H1 (cell line): ENCODE results near the gene TNIP3. TPM values are rescaled to one million over a fixed set of nuclear protein-coding genes. Genes with fewer than 3 reads are reported as not detected.

ENCODE experiments used
- CTCF ChIA-PET: fragments of 300-600 bp; sonication (Branson Sonifier 250); formaldehyde crosslinking; loops from one replicate; lab custom pipeline; 2021; ENCODE audit not compliant: partially characterized antibody; lab: Charles Lee
- POLR2A ChIA-PET: fragments of 300-600 bp; sonication (Branson Sonifier 250); formaldehyde crosslinking; loops from one replicate; lab custom pipeline; 2021; ENCODE audit warnings: inconsistent platforms; ENCODE audit not compliant: partially characterized antibody; lab: Charles Lee
- DNase-seq, 2 experiments: peaks; one replicate each; pipeline versions ENCODE4 v3.0.0 to v3.0.0-alpha.2; 2010 to 2022; ENCODE audit warnings: low spot score in 2 of 2, low read depth in 1 of 2, mixed read lengths in 1 of 2
- FAIRE-seq: peaks from 2 replicates; lab custom pipeline; 2011; peaks lifted over from hg19 to GRCh38; lab: Jason Lieb, UNC
- H2AFZ ChIP-seq: 2 replicates; pipeline ENCODE4 v1.8.1; 2012; ENCODE audit warnings: low read length, inconsistent platforms
- H2AK5ac ChIP-seq: 2 replicates; pipeline ENCODE4 v1.6.1; 2013; ENCODE audit warnings: low read depth, low read length
- H2BK120ac ChIP-seq: replicated peaks from 2 replicates; pipeline ENCODE3; 2013; ENCODE audit warnings: low read depth, low read length, inconsistent platforms
- H2BK12ac ChIP-seq: 2 replicates; pipeline ENCODE4 v1.6.1; 2013; ENCODE audit warnings: low read depth, low read length
- H2BK15ac ChIP-seq: 2 replicates; pipeline ENCODE4 v1.6.1; 2013; ENCODE audit warnings: low read length
- H2BK20ac ChIP-seq: 2 replicates; pipeline ENCODE4 v1.6.1; 2013; ENCODE audit warnings: low read length
- H2BK5ac ChIP-seq: 2 replicates; pipeline ENCODE4 v1.6.1; 2013; ENCODE audit warnings: low read depth, low read length
- H3K14ac ChIP-seq: 2 replicates; pipeline ENCODE4 v1.6.1; 2013; ENCODE audit warnings: inconsistent platforms; ENCODE audit not compliant: insufficient read length
- H3K18ac ChIP-seq: 2 replicates; pipeline ENCODE4 v1.6.1; 2013; ENCODE audit warnings: low read length; ENCODE audit errors: extremely low read depth
- H3K23ac ChIP-seq: 2 replicates; pipeline ENCODE4 v1.6.1; 2013; ENCODE audit warnings: inconsistent platforms; ENCODE audit not compliant: insufficient read length
- H3K23me2 ChIP-seq: 2 replicates; pipeline ENCODE4 v1.6.1; 2013; ENCODE audit warnings: low read depth, low read length
- H3K27ac ChIP-seq: 2 replicates; pipeline ENCODE4 v1.6.1; 2011; ENCODE audit warnings: low read depth, low read length, inconsistent platforms
- H3K27me3 ChIP-seq, 4 experiments: replicated peaks in 1 of 4; 1 replicate in 1 of 4; 2 replicates in 3 of 4; pipeline versions ENCODE4 v1.6.1 to v1.8.1; 2011 to 2013; ENCODE audit warnings: low read length in 3 of 4, mild to moderate bottlenecking in 3 of 4, inconsistent platforms in 2 of 4, mixed read lengths in 2 of 4, moderate library complexity in 1 of 4; ENCODE audit not compliant: control insufficient read depth in 3 of 4, insufficient read depth in 3 of 4; ENCODE audit errors: extremely low read depth in 1 of 4
- H3K36me3 ChIP-seq, 4 experiments: 2 replicates each; pipeline versions ENCODE4 v1.6.1 to v1.8.1; 2011 to 2013; ENCODE audit warnings: mild to moderate bottlenecking in 4 of 4, low read length in 3 of 4, moderate library complexity in 2 of 4, control low read depth in 1 of 4, inconsistent platforms in 1 of 4; ENCODE audit not compliant: insufficient read depth in 4 of 4, control insufficient read depth in 2 of 4
- H3K4ac ChIP-seq: replicated peaks from 2 replicates; pipeline ENCODE3; 2013; ENCODE audit warnings: low read length, low read depth, mixed read lengths, inconsistent platforms; ENCODE audit not compliant: insufficient read length
- H3K4me1 ChIP-seq, 4 experiments: replicated peaks in 1 of 4; 1 replicate in 1 of 4; 2 replicates in 3 of 4; pipeline versions ENCODE4 v1.6.1 to v1.8.1; 2011 to 2013; ENCODE audit warnings: low read length in 3 of 4, inconsistent platforms in 2 of 4, mixed read lengths in 1 of 4; ENCODE audit not compliant: insufficient read depth in 4 of 4, control insufficient read depth in 3 of 4
- H3K4me2 ChIP-seq, 2 experiments: 2 replicates each; pipeline versions ENCODE4 v1.6.1 to v1.8.1; 2011 to 2013; ENCODE audit warnings: low read depth in 2 of 2, low read length in 2 of 2, control low read depth in 1 of 2, inconsistent platforms in 1 of 2, mild to moderate bottlenecking in 1 of 2; ENCODE audit not compliant: insufficient read depth in 1 of 2
- H3K4me3 ChIP-seq, 4 experiments: fragments of 200-600, 300-600 bp in 1 of 4; sonication (generic), shearing (Covaris generic), sonication (Bioruptor Twin) in 1 of 4; 2 replicates each; pipeline versions ENCODE4 v1.5.1 to v1.8.1; 2011 to 2016; ENCODE audit warnings: low read length in 4 of 4, low read depth in 3 of 4, control low read depth in 2 of 4, inconsistent platforms in 2 of 4, mild to moderate bottlenecking in 2 of 4, mixed read lengths in 1 of 4, moderate library complexity in 1 of 4; ENCODE audit not compliant: insufficient read depth in 2 of 4; ENCODE audit errors: extremely low read depth in 1 of 4
- H3K56ac ChIP-seq: replicated peaks from 2 replicates; pipeline ENCODE3; 2013; ENCODE audit warnings: low read depth, mild to moderate bottlenecking, mixed read lengths, low read length, inconsistent platforms; ENCODE audit not compliant: insufficient read length
- H3K79me1 ChIP-seq: 2 replicates; pipeline ENCODE4 v1.6.1; 2013; ENCODE audit warnings: low read depth, low read length, control low read depth
- H3K79me2 ChIP-seq, 2 experiments: 2 replicates each; pipeline versions ENCODE4 v1.6.1 to v1.8.1; 2012 to 2013; ENCODE audit warnings: low read length in 2 of 2, mild to moderate bottlenecking in 2 of 2, inconsistent platforms in 1 of 2; ENCODE audit not compliant: insufficient read depth in 2 of 2, control insufficient read depth in 1 of 2
- H3K9ac ChIP-seq, 4 experiments: replicated peaks in 1 of 4; 1 replicate in 1 of 4; 2 replicates in 3 of 4; pipeline versions ENCODE4 v1.6.1 to v1.8.1; 2011 to 2013; ENCODE audit warnings: low read depth in 3 of 4, low read length in 3 of 4, control low read depth in 2 of 4, mild to moderate bottlenecking in 2 of 4, moderate library complexity in 2 of 4, inconsistent platforms in 1 of 4; ENCODE audit errors: extremely low read depth in 1 of 4
- H3K9me3 ChIP-seq, 2 experiments: 2 replicates each; pipeline versions ENCODE4 v1.6.1 to v1.8.1; 2012 to 2013; ENCODE audit warnings: mild to moderate bottlenecking in 2 of 2, moderate library complexity in 2 of 2, control low read depth in 1 of 2, inconsistent platforms in 1 of 2, low read depth in 1 of 2, low read length in 1 of 2, mixed read lengths in 1 of 2; ENCODE audit not compliant: insufficient read depth in 2 of 2
- H4K20me1 ChIP-seq, 2 experiments: replicated peaks in 1 of 2; 2 replicates each; pipeline versions ENCODE3 to v1.8.1; 2011 to 2013; ENCODE audit warnings: inconsistent platforms in 2 of 2, low read length in 2 of 2, mild to moderate bottlenecking in 1 of 2; ENCODE audit not compliant: insufficient read depth in 2 of 2, control insufficient read depth in 1 of 2
- H4K5ac ChIP-seq: 2 replicates; pipeline ENCODE4 v1.6.1; 2013; ENCODE audit warnings: low read length, low read depth, mixed read lengths, inconsistent platforms; ENCODE audit not compliant: insufficient read length
- H4K8ac ChIP-seq: 2 replicates; pipeline ENCODE4 v1.8.0; 2013; ENCODE audit warnings: mild to moderate bottlenecking, moderate library complexity, low read length, inconsistent platforms; ENCODE audit not compliant: insufficient read depth; ENCODE audit errors: extremely low read depth
- H4K91ac ChIP-seq: replicated peaks from 2 replicates; pipeline ENCODE3; 2013; ENCODE audit warnings: low read length, mixed read lengths, inconsistent platforms; ENCODE audit not compliant: insufficient read length
- ASH2L ChIP-seq: fragments of 200-600, 300-600 bp; sonication (generic); IDR thresholded peaks from one replicate; pipeline ENCODE4 v1.7.1; 2017; ENCODE audit warnings: low read length
- FOSL1 ChIP-seq: IDR thresholded peaks from 2 replicates; pipeline ENCODE4 v1.6.1; 2011; ENCODE audit warnings: mild to moderate bottlenecking, low read depth, low read length, moderate library complexity; ENCODE audit not compliant: insufficient read depth
- WGBS, 2 experiments: shearing (Covaris generic) in 1 of 2; methylation state at CpG; one replicate each; pipeline versions ENCODE4 v1.1.6 to v1.1.7; 2013 to 2015; ENCODE audit warnings: low lambda C conversion rate in 2 of 2, mixed read lengths in 2 of 2, inconsistent platforms in 1 of 2, low coverage in 1 of 2, missing lambda C conversion rate in 1 of 2; ENCODE audit not compliant: insufficient replicate concordance in 2 of 2, insufficient coverage in 1 of 2, insufficient read length in 1 of 2; ENCODE audit errors: extremely low coverage in 1 of 2, missing lambda C conversion rate in 1 of 2; 5-methylcytosine and 5-hydroxymethylcytosine counted together
- polyA plus RNA-seq, 7 experiments: library from polyadenylated mRNA; depleted of rRNA in 3 of 7; stranded (reverse) in 5 of 7; unstranded in 2 of 7; fragments of >200 nt in 5 of 7; fragments of 200-250 nt in 2 of 7; gene quantifications; 1 replicate in 5 of 7; 2 replicates in 1 of 7; 4 replicates in 1 of 7; pipeline versions ENCODE4 v1.2.1 to v1.2.3, GENCODE V29; 2011 to 2013; ENCODE audit warnings: missing spikeins in 2 of 7, mixed read lengths in 2 of 7
- total RNA-seq: library from RNA; stranded (reverse); fragmentation: NEBNext Ultra II Directional; extraction: Animal tissue kit (Norgen Biotek cat#: 25700); gene quantifications from 2 replicates; pipeline ENCODE4 v1.2.1, GENCODE V29; 2021

The TNIP3 gene
- total and polyA plus RNA-seq, 2 of the 8 experiments (the other 6 are each of a cell fraction or from before 2014, with no cell fraction given): not detected

GRCh38 chr4:121183361-121183760, 19.2 kb upstream of the TNIP3 start:
- POLR2A ChIA-PET: no interaction called here
- Histone ChIP-seq H3K4me2 (no peak overlapping the region), H3K56ac (no peak overlapping the region), H3K9ac (no peak overlapping the region), H2BK20ac (no peak overlapping the region), H3K27ac (no peak overlapping the region), H4K5ac (no peak overlapping the region), H3K79me2 (no peaks in the 10 kb centered on the region), H2AFZ (no peak overlapping the region), H3K23ac (no peak overlapping the region), H3K9me3 (peaks cover 0 to 4% of the 10 kb centered on the region in 2 experiments; a peak in 1 of 4 replicates), H3K4me1 (peaks cover 0 to 1% (median under 1%) of the 10 kb centered on the region in 4 experiments; a peak in 1 of 7 replicates), H3K23me2 (no peaks in the 10 kb centered on the region), H4K8ac (no peak overlapping the region), H2BK120ac (no peak overlapping the region), H4K20me1 (no peaks in the 10 kb centered on the region), H3K4me3 (no peak overlapping the region), H4K91ac (no peak overlapping the region), H3K18ac (no peak overlapping the region), H2AK5ac (no peak overlapping the region), H3K36me3 (no peaks in the 10 kb centered on the region), H3K14ac (no peak overlapping the region), H3K4ac (no peak overlapping the region), H2BK15ac (no peak overlapping the region), H2BK5ac (no peak overlapping the region), H3K79me1 (no peaks in the 10 kb centered on the region), H3K27me3 (no peaks in the 10 kb centered on the region), H2BK12ac (no peak overlapping the region)
- FAIRE-seq (no peak), DNase-seq (no peak)
- WGBS, 2 experiments: 100% methylated on average over 3 of the region's 3 CpGs; no CpG with 5 or more reads in 1 of the 2 experiments
- CTCF ChIA-PET: interaction anchor here (0.6 to 3.2 kb wide), 6 partner anchors 9 to 986 kb away, joined by 3 to 22 read pairs (median 3); no protein-coding TSS in a partner anchor
- TF ChIP-seq ASH2L: no peak
- no peak for TF ChIP-seq FOSL1
